Fibroblast of lung (primary cell): Measurements from ENCODE around the gene SORBS1.

ENCODE experiments used
- CTCF ChIP-seq, 2 donors: IDR thresholded peaks in 1 of 2; conservative IDR thresholded peaks in 1 of 2; 1 replicate in 1 of 2; 2 replicates in 1 of 2; pipeline ENCODE4 v1.5.1; 2011 to 2012; ENCODE audit warnings: low read length in 2 of 2, control low read depth in 1 of 2, inconsistent platforms in 1 of 2, low read depth in 1 of 2, mild to moderate bottlenecking in 1 of 2
- EZH2 ChIP-seq: IDR thresholded peaks from 2 replicates; pipeline ENCODE4 v1.5.1; 2012; ENCODE audit warnings: low read length, control low read depth, mild to moderate bottlenecking; ENCODE audit errors: missing control alignments

GRCh38 chr10:95434583-95434982, 126.6 kb downstream of the SORBS1 start:
- TF ChIP-seq CTCF (conservative IDR thresholded peaks at IDR 0.05 in 1 of 2, IDR thresholded peaks at IDR 0.05 in 1 of 2; ENCODE audit: low read depth in 1 of 2, low read length in 2 of 2) (no peak), EZH2 (no peak)
